Left lobe of liver (tissue), 2 donors: ENCODE measurements around the gene FICD. TPM values are rescaled to one million over a fixed set of nuclear protein-coding genes. Genes with fewer than 3 reads are reported as not detected.

Experiments used
- ATAC-seq: fragments of 200-7000 bp; cut with Tn5 transposase; one replicate; pipeline ENCODE4 v1.9.1; 2020; ENCODE audit warnings: mild to moderate bottlenecking, moderate library complexity
- DNase-seq: peaks from one replicate; pipeline ENCODE4 v3.0.0-alpha.2; 2020; ENCODE audit warnings: low spot score
- total RNA-seq: library from RNA; stranded (reverse); gene quantifications from one replicate; pipeline ENCODE4 v1.2.1, GENCODE V29; 2021
- donor health status: DM: no; HTN: no; CAD: no; lungs with moderate emphysema.
- donor health status: DM: no; HTN: yes; CAD: no.

FICD gene
- total RNA-seq, 1 donor from 2014 or later = 4.6 TPM

GRCh38 chr12:108498136-108498535, 16.9 kb upstream of the FICD start:
- ATAC-seq = no peak

GRCh38 chr12:108502922-108503321, 12.2 kb upstream of the FICD start:
- ATAC-seq = no peak
- no peak for DNase-seq

More at GRCh38 chr12:108498136-108498535, 16.9 kb upstream of the FICD start:
- DNase-seq = no peak

- ATAC-seq (no peak), DNase-seq (no peak)
These were observed 9.9 kb upstream of the FICD start for GRCh38 chr12:108505129-108505528.

- DNase-seq (no peak), ATAC-seq (no peak)
These were observed 7.0 kb upstream of the FICD start for GRCh38 chr12:108507971-108508642.

GRCh38 chr12:108509806-108510205, 5.3 kb upstream of the FICD start:
- ATAC-seq (no peak), DNase-seq (no peak)

- no peak for DNase-seq
- ATAC-seq = no peak
These were observed 4.2 kb upstream of the FICD start for GRCh38 chr12:108510836-108511235.

GRCh38 chr12:108511633-108512540, 3.2 kb upstream of the FICD start:
- DNase-seq (peak; percentile 60), ATAC-seq (peak; percentile 25)

- ATAC-seq (no peak), DNase-seq (no peak)
These were observed 557 bp upstream of the FICD start for GRCh38 chr12:108514468-108514972.

GRCh38 chr12:108515916-108516315, 839 bp downstream of the FICD start:
- DNase-seq (no peak), ATAC-seq (peak; percentile 41)

GRCh38 chr12:108516511-108517275, 1.6 kb downstream of the FICD start:
- DNase-seq (no peak), ATAC-seq (no peak)

- DNase-seq (no peak), ATAC-seq (no peak)
These were observed 2.4 kb downstream of the FICD start for GRCh38 chr12:108517288-108518100.

- no peak for DNase-seq
- no peak for ATAC-seq
These were observed 3.1 kb downstream of the FICD start for GRCh38 chr12:108518101-108518715.

- DNase-seq (no peak), ATAC-seq (no peak)
These were observed 3.8 kb downstream of the FICD start for GRCh38 chr12:108518716-108519496.

GRCh38 chr12:108519558-108519957, 4.5 kb downstream of the FICD start:
- DNase-seq (no peak), ATAC-seq (no peak)

- ATAC-seq (no peak), DNase-seq (no peak)
These were observed 8.3 kb downstream of the FICD start for GRCh38 chr12:108523365-108523764.

- ATAC-seq = no peak
- DNase-seq = no peak
These were observed 10.6 kb downstream of the FICD start for GRCh38 chr12:108525681-108526080.

GRCh38 chr12:108526482-108527165, 11.5 kb downstream of the FICD start:
- ATAC-seq = no peak
- DNase-seq = no peak

- DNase-seq = no peak
- no peak for ATAC-seq
These were observed 12.1 kb downstream of the FICD start for GRCh38 chr12:108527166-108527496.

GRCh38 chr12:108530161-108530560, 15.1 kb downstream of the FICD start:
- DNase-seq = no peak
- ATAC-seq = no peak
